GM23248 (cell line): ENCODE data around the gene MXD1.

Source experiments
- EZH2 ChIP-seq: fragments of 200-600 bp; sonication (generic); IDR thresholded peaks from 2 replicates; pipeline ENCODE4 v1.6.1; 2018; ENCODE audit warnings: antibody characterized with exemption, mild to moderate bottlenecking; ENCODE audit not compliant: insufficient read depth, poor library complexity, severe bottlenecking
- EZH2phosphoT487 ChIP-seq: fragments of 200-600 bp; sonication (generic); IDR thresholded peaks from 2 replicates; pipeline ENCODE4 v1.6.1; 2018; ENCODE audit warnings: antibody characterized with exemption, moderate library complexity, mild to moderate bottlenecking, low read depth; ENCODE audit not compliant: insufficient read depth

GRCh38 chr2:69914164-69914949 is 552 bp upstream of the MXD1 start:
- TF ChIP-seq EZH2phosphoT487, result no peak
- TF ChIP-seq EZH2, result no peak
